ENCODE results near the gene TMEM91. TPM values are rescaled to one million over a fixed set of nuclear protein-coding genes. Genes with fewer than 3 reads are reported as not detected.
"Not testable (repeated sequence)": the region's sequence is repeated elsewhere in the genome, so short reads cannot be mapped to it uniquely, and the experiment has no call there.

Gene TMEM91
- total RNA-seq, 2 donors from 2014 or later, result 4.7 to 6.7 TPM

DNA sequence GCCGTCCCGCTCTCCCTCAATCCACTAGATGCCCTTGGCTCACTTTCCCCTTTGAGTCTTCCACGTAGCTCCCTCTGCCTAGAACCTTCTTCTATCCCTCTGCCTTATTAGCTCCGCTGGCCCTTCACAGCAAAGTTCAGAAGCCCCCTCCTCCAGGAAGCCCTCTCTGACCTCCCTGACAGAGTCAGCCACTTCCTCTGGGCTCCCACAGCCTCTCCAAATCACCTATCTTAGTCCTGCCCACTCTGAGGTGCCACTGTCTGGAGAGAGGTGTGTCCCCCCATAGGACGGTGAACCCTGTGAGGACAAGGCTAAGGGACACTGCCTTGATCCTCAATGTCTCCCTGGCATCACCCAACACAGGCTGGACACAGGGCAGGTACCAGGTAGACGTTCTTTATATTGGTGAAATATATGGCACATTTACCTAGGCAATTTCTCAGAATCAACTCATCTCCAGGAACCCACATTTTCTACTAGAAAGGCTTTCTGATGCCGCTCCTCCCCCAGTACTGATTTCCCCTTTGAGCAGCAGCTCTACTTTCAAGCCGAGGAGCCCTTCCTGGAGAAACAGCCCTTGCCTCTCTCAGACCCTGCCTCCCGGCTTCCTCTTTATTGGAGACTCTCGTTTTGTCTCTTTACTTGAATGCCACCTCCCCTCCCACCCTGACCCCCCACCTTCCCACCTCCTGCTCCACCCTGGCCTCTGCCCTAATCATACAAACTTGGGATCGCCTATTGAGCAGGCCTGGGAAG, 19.2 kb upstream of the TMEM91 start:
- Mint-ChIP-seq H3K27ac (peak overlapping the region in 1 of 2 donors; percentile 87), H3K9me3 (no peaks in the 10 kb centered on the region), H3K4me3 (no peak overlapping the region), H3K27me3 (no peaks in the 10 kb centered on the region), H3K4me1 (ENCODE audit: low read depth in 2 of 2) (peaks cover 27 to 34% of the 10 kb centered on the region in 2 donors), H3K36me3 (no peaks in the 10 kb centered on the region)
- no peak for DNase-seq (ENCODE audit: low spot score)
- no peak for ATAC-seq

DNA sequence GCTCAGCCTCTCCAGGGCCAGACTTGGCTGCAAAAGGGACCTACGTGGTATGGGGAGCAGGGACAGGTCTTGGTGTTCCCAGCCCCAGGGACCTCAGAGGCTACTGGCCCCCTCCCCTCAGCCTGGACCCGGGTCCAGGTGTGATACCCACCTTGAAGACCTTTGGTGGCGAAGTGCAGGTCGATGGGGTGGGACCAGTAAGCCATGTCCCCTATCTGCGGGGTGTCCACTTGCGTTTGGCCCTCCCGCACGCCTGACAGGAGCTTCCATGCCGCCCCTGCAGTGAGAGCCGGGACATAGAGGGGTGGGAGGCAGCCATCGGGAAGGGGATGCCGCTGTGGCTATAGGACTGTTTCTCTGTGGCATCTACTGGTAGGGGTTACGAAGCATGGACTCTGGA, 18.6 kb upstream of the TMEM91 start:
- ATAC-seq (no peak), DNase-seq (ENCODE audit: low spot score) (no peak)
- Mint-ChIP-seq H3K4me3 (no peak overlapping the region), H3K4me1 (ENCODE audit: low read depth in 2 of 2) (peaks cover 27 to 37% of the 10 kb centered on the region in 2 donors), H3K27ac (peak overlapping the region in 1 of 2 donors; percentile 87), H3K36me3 (no peaks in the 10 kb centered on the region), H3K27me3 (no peaks in the 10 kb centered on the region), H3K9me3 (no peaks in the 10 kb centered on the region)

DNA sequence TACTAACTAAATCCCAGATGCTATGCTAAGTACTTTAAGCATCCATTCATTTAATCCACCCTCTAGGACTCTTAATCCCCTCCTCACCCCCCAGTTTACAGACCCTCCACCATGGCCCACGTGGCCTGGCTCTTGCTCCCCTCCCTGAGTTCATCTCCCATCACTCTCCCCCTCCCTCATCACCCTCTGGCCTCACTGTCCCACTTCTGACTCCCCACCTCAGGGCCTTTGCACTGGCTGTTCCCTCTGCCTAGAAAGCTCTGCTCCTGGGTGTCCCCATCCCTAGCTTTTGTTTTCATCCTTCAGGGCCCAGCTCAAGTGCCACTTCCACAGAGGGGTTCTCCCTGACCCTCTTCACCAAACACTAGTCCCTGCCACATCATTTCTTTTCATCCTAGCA, 16.6 kb upstream of the TMEM91 start:
- ATAC-seq (no peak), DNase-seq (ENCODE audit: low spot score) (no peak)
- Mint-ChIP-seq H3K9me3 (no peaks in the 10 kb centered on the region), H3K27me3 (no peaks in the 10 kb centered on the region), H3K4me3 (no peak overlapping the region), H3K27ac (peak overlapping the region in 1 of 2 donors; percentile 21), H3K4me1 (ENCODE audit: low read depth in 2 of 2) (peaks cover 33 to 40% of the 10 kb centered on the region in 2 donors), H3K36me3 (no peaks in the 10 kb centered on the region)

DNA sequence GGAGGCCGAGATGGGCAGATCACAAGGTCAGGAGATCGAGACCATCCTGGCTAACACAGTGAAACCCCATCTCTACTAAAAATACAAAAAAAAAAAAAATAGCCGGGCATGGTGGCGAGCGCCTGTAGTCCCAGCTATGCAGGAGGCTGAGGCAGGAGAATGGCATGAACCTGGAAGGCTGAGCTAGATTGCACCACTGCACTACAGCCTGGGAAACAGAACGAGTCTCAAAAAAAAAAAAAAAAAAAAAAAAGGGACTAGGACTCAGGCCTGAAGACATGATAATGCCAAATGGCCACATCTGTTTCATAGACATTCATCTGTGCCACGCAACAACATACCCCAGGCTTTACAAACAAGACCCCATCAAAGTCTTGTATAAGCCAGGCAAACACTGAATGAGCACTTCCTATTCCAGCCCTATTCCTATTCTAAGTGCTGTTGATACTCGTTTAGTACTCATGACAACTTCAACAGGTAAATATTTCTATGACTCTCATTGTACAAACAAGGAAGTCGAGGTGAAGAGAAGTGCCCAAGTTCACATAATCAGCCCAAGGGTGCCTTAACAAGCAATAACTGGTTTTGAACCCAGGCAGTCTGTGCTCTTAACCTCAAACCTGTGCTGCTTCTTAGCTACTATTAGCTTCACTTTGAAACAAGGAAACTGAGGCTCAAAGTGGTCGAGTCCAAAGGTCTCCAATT, 14.0 kb upstream of the TMEM91 start:
- DNase-seq (ENCODE audit: low spot score) (no peak), ATAC-seq (no peak)
- Mint-ChIP-seq H3K27me3 (no peaks in the 10 kb centered on the region), H3K27ac (peak overlapping the region; percentile 97 to 98), H3K36me3 (no peaks in the 10 kb centered on the region), H3K4me3 (peak overlapping the region; percentile 97), H3K9me3 (no peaks in the 10 kb centered on the region), H3K4me1 (ENCODE audit: low read depth in 2 of 2) (peaks cover 12 to 27% of the 10 kb centered on the region in 2 donors)

DNA sequence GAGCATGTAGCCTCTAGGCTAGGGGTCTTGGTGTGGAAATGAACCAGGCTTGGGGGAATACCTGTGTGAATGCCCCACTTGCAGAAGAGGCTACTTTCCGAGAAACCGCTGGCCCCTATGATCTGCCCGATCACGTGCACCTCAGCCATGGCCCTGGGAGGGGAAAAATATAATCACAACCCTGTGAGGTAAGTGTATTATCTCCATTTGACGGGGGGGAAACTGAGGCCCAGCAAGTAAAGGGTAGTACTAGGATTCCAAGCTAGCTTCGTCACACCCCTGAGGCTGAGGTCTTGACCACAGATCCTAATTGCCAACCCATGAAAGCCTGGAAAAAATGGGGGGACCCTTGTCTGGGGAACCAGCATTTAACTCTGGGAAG, 13.0 kb upstream of the TMEM91 start:
- no peaks in the 10 kb centered on the region for H3K27me3 Mint-ChIP-seq
- H3K36me3 Mint-ChIP-seq, result no peaks in the 10 kb centered on the region
- no peaks in the 10 kb centered on the region for H3K9me3 Mint-ChIP-seq
- H3K4me1 Mint-ChIP-seq (ENCODE audit: low read depth in 2 of 2), result peaks cover 12 to 20% of the 10 kb centered on the region in 2 donors
- peak overlapping the region; percentile 97 for H3K4me3 Mint-ChIP-seq
- DNase-seq (ENCODE audit: low spot score), result no peak
- ATAC-seq, result no peak
- H3K27ac Mint-ChIP-seq, result peak overlapping the region; percentile 97 to 98

DNA sequence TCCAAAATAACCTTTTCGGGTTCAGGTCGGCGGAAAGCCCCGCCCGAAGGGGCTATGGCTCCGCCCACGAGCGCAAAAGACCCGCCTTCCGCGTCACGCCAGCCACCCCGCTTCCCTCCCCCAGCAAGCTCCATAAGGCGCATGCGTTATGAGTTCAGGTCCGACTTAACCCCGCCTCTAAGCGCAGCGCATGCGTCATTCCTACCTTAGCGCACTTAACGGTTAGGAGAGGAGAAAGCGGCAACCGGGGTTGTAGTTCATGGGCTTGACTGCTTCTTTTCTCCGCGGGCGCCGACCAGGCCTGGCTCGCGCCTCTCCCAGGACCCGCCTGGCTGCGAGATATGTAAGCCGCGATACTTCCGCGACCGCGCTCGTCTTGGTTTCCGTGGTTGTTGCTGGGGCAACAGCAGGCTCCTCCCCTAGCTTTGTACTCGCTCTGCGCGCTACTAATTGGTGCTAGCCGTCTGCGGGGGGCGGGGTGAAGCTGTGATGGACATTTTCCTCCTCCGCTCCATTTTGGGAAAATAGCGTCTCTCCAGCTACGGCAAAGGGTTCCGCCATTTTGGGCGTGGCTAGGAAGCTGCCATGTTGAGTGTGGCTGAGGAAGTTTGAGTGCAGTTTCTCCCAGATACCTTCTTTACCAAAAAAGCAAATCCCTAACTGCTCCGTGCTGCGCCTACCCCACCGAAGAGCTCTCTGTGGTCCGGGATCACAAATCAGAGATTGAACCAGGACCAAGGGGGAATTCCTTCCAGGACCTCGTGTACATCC, 12.4 kb upstream of the TMEM91 start, which contains the start of gene B9D2:
Gene B9D2 (minus strand): TSS at position 397 of the 771 bp plus-strand sequence. CDS start 630 bp downstream, outside the sequence.
- Mint-ChIP-seq H3K4me1 (ENCODE audit: low read depth in 2 of 2) (peaks cover 12 to 18% of the 10 kb centered on the region in 2 donors), H3K4me3 (peak within 1 kb of the TSS; percentile 97), H3K36me3 (no peaks in the 10 kb centered on the region), H3K9me3 (no peaks in the 10 kb centered on the region), H3K27ac (peak within 1 kb of the TSS; percentile 97 to 98), H3K27me3 (no peaks in the 10 kb centered on the region)
- peak; percentile 98 for DNase-seq (ENCODE audit: low spot score)
- ATAC-seq, result peak; percentile 98

DNA sequence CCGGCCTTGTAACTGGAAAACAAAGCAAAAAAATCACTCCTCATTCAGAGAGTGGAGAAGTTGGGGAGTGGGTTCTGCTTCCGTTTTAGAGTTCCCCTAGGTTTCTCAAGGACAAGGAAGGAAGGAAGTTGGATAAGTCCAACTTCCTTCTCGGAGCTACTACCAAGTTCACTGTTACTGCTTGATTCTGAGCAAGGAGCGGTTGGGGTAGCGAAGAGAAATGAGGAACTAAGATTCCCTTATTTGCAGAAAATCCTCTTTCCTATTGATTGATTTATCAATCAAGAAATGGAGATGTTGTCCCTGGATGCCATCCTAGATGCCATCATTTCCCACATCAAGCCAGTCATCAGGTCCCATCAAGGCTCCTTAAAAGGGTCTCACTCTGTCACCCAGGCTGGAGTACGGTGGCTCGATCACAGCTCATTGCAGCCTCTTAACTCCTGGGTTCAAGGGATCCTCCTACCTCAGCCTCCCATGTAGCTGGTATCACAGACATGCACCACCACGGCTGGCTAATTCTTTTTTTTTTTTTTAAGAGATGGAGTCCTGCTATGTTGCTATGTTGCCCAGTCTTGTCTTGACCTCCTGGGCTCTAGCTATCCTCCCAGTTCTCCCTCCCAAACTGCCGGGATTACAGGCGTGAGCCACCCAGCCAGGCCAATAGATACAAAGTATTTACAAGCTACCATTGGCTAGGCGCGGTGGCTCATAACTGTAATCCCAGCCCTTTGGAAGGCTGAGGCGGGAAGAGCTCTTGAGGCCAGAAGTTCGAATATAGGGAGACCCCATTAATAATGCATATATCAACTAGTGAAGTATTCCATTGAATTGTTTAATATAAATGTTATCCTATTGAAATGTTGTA, 11.6 kb upstream of the TMEM91 start:
- DNase-seq (ENCODE audit: low spot score), result no peak
- Mint-ChIP-seq H3K4me1 (ENCODE audit: low read depth in 2 of 2) (peaks cover 12 to 18% of the 10 kb centered on the region in 2 donors), H3K27ac (peak overlapping the region; percentile 97 to 98), H3K36me3 (no peaks in the 10 kb centered on the region), H3K4me3 (peak overlapping the region; percentile 97), H3K27me3 (no peaks in the 10 kb centered on the region), H3K9me3 (no peaks in the 10 kb centered on the region)
- no peak for ATAC-seq

DNA sequence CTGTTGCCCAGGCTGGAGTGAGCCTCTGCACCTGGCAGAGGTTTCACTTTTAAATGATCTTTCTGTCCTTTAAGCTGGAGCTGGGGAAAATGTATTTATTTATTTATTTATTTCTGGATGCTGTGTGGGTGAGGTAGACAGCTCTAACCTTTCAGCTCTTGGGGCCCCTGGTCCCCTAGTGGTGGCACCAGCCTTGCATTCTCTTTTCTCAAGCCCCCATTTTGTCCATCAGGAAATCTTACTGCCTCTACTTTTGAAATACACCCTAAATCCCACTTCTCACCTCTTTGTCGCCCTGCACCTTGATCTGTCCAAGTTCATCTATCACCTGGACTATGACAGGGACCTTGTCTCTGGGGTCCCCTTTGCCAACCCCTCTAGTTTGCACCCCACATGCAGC, 10.2 kb upstream of the TMEM91 start:
- Mint-ChIP-seq H3K4me1 (ENCODE audit: low read depth in 2 of 2) (peaks cover 12 to 18% of the 10 kb centered on the region in 2 donors), H3K27me3 (no peaks in the 10 kb centered on the region), H3K27ac (peak overlapping the region; percentile 18 to 45), H3K36me3 (no peaks in the 10 kb centered on the region), H3K9me3 (no peaks in the 10 kb centered on the region), H3K4me3 (peak overlapping the region; percentile 52)
- no peak for ATAC-seq
- no peak for DNase-seq (ENCODE audit: low spot score)

DNA sequence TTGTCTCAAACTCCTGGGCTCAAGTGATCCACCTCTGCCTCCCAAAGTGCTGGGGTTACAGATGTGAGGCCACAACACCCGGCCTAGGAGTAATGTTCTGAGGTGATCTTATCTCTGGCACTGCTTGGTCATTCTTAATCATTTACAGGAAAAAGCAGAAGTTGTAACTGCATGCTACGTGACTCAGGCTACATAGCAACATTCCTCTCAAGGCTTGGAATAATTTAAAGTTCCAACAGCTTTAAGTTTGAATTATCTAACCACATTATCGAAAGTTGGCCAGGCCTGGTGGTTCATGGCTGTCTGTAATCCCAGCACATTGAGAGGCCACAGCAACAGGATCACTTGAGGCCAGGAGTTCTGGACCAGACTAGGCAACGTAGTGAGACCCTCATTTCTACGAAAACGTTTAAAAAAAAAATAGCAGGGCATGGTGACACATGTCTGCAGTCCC, 8.5 kb upstream of the TMEM91 start:
- no peak for ATAC-seq

DNA sequence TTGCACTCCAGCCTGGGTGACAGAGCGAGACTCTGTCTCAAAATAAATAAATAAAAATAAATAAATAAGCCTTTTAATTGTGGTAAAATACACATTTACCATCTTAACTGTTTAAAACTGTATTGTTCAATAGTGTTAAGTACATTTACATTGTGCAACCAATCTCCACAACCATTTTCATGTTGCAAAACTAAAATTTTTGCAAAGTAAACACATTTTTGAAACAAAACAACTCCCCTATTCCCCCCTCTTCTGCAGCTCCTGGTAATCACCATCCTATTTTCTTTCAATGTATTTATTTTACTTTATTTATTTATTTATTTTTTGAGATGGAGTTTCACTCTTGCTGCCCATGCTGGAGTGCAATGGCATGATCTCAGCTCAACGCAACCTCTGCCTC, 6.6 kb upstream of the TMEM91 start:
- no peaks in the 10 kb centered on the region for H3K27me3 Mint-ChIP-seq
- H3K4me3 Mint-ChIP-seq, result no peak overlapping the region
- ATAC-seq, result no peak
- no peaks in the 10 kb centered on the region for H3K36me3 Mint-ChIP-seq
- H3K27ac Mint-ChIP-seq, result no peak overlapping the region
- peaks cover 0 to 12% of the 10 kb centered on the region in 2 donors for H3K4me1 Mint-ChIP-seq (ENCODE audit: low read depth in 2 of 2)
- DNase-seq (ENCODE audit: low spot score), result no peak
- no peaks in the 10 kb centered on the region for H3K9me3 Mint-ChIP-seq

More for the DNA sequence above, 8.5 kb upstream of the TMEM91 start:
- Mint-ChIP-seq H3K4me3 (no peak overlapping the region), H3K27me3 (no peaks in the 10 kb centered on the region), H3K4me1 (ENCODE audit: low read depth in 2 of 2) (peaks cover 12 to 19% of the 10 kb centered on the region in 2 donors), H3K36me3 (no peaks in the 10 kb centered on the region), H3K9me3 (no peaks in the 10 kb centered on the region), H3K27ac (no peak overlapping the region)
- no peak for DNase-seq (ENCODE audit: low spot score)

DNA sequence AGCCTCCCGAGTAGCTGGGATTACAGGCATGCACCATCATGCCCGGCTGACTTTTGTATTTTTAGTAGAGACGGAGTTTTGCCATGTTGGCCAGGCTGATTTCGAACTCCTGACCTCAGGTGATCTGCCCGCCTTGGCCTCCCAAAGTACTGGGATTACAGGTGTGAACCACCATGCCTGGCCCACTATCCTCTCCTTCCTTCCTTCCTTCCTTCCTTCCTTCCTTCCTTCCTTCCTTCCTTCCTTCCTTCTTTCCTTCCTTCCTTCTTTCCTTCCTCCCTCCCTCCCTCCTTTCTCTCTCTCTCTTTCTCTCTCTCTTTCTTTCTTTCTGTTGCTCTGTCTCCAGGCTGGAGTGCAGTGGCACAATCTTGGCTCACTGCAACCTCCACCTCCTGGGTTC, 5.2 kb upstream of the TMEM91 start:
- DNase-seq (ENCODE audit: low spot score); ATAC-seq; H3K4me3 Mint-ChIP-seq; H3K36me3 Mint-ChIP-seq; H3K27ac Mint-ChIP-seq; H3K27me3 Mint-ChIP-seq; H3K9me3 Mint-ChIP-seq: not testable (repeated sequence)
- peaks cover 4 to 15% of the 10 kb centered on the region in 2 donors for H3K4me1 Mint-ChIP-seq (ENCODE audit: low read depth in 2 of 2)

DNA sequence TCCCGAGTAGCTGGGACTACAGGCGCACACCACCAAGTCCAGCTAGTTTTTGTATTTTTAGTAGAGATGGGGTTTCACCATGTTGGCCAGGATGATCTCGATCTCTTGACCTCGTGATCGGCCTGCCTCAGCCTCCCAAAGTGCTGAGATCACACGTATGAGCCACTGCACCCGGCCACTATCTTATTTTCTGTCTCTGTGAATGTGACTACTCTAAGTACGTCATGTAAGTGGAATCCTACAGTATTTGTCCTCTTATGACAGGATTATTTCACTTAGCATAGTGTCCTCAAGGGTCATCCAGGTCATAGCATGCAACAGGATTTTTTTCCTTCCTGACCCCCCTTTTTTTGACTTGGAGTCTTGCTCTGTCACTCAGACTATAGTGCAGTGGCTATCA, 4.8 kb upstream of the TMEM91 start:
- Mint-ChIP-seq H3K9me3 (no peaks in the 10 kb centered on the region), H3K36me3 (no peaks in the 10 kb centered on the region), H3K27ac (no peak overlapping the region), H3K27me3 (no peaks in the 10 kb centered on the region), H3K4me1 (ENCODE audit: low read depth in 2 of 2) (peaks cover 6 to 13% of the 10 kb centered on the region in 2 donors), H3K4me3 (no peak overlapping the region)
- DNase-seq (ENCODE audit: low spot score) (no peak), ATAC-seq (no peak)

DNA sequence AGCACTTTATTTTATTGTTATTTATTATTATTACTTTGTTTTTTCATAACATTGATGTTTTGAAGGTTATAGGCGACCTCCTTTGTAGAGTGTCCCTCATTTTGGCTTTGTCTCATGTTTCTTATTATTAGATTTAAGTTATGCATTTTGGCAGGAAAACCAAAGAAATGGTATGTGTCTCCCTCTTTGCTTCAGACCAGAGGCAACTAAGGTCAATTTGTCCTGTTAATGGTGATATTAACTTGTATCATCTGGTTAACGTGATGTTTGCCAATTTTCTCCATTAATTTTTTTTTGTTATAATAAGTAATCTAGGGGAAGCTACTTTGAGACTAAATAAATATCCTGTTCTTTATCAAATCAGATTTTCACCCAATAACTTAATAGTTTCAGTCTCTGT, 3.8 kb upstream of the TMEM91 start:
- H3K27me3 Mint-ChIP-seq, result no peaks in the 10 kb centered on the region
- H3K9me3 Mint-ChIP-seq, result no peaks in the 10 kb centered on the region

More for the DNA sequence above, 3.8 kb upstream of the TMEM91 start:
- no peak for DNase-seq (ENCODE audit: low spot score)
- Mint-ChIP-seq H3K36me3 (no peaks in the 10 kb centered on the region), H3K4me3 (no peak overlapping the region), H3K27ac (no peak overlapping the region), H3K4me1 (ENCODE audit: low read depth in 2 of 2) (peaks cover 13 to 18% of the 10 kb centered on the region in 2 donors)
- no peak for ATAC-seq
